HL-60 (cell line): ENCODE measurements around the gene N4BP2L2.

Experiments
- DNase-seq, 2 experiments: peaks; one replicate each; pipeline ENCODE4 v3.0.0-alpha.2; 2010 to 2020; ENCODE audit warnings: low read depth in 1 of 2, low spot score in 1 of 2
- H3K27ac ChIP-seq: fragments of 250-450 bp; sonication (Bioruptor Pico); replicated peaks from 2 replicates; pipeline ENCODE4 v1.5.1; 2020; ENCODE audit warnings: mild to moderate bottlenecking, moderate library complexity
- H3K27me3 ChIP-seq: fragments of 250-450 bp; sonication (Bioruptor Pico); 2 replicates; pipeline ENCODE4 v1.5.1; 2021; ENCODE audit warnings: mild to moderate bottlenecking, moderate library complexity; ENCODE audit not compliant: insufficient read depth, poor library complexity, severe bottlenecking
- H3K4me3 ChIP-seq: replicated peaks from 2 replicates; pipeline ENCODE4 v1.5.1; 2011; ENCODE audit warnings: mild to moderate bottlenecking, control low read depth, low read length; ENCODE audit not compliant: insufficient read depth
- CTCF ChIP-seq: IDR thresholded peaks from one replicate; pipeline ENCODE4 v1.5.1; 2011; ENCODE audit warnings: low read length, control low read depth, inconsistent platforms; ENCODE audit not compliant: insufficient read depth
- GABPA ChIP-seq: IDR thresholded peaks from 2 replicates; pipeline ENCODE4 v1.6.1; 2012; ENCODE audit warnings: low read depth
- POLR2AphosphoS5 ChIP-seq: IDR thresholded peaks from 2 replicates; pipeline ENCODE4 v1.6.1; 2012; ENCODE audit warnings: low read depth
- REST ChIP-seq: IDR thresholded peaks from 2 replicates; pipeline ENCODE4 v1.6.1; 2012; ENCODE audit warnings: low read depth; ENCODE audit not compliant: insufficient replicate concordance
- SPI1 ChIP-seq: IDR thresholded peaks from 2 replicates; pipeline ENCODE4 v1.6.1; 2012; ENCODE audit warnings: low read depth, mild to moderate bottlenecking, borderline replicate concordance

The N4BP2L2 gene

GRCh38 chr13:32535748-32536147 lies 2.8 kb downstream of the N4BP2L2 start:
- H3K4me3 ChIP-seq, result no peak overlapping the region
- DNase-seq, result no peak
- H3K27ac ChIP-seq, result no peak overlapping the region
- no peaks in the 10 kb centered on the region for H3K27me3 ChIP-seq
- TF ChIP-seq POLR2AphosphoS5, result no peak
- no peak for TF ChIP-seq GABPA
- TF ChIP-seq REST, result no peak
- no peak for TF ChIP-seq SPI1
- no peak for TF ChIP-seq CTCF

- no peaks in the 10 kb centered on the region for H3K27me3 ChIP-seq
- DNase-seq, result no peak
- no peak overlapping the region for H3K4me3 ChIP-seq
- no peak overlapping the region for H3K27ac ChIP-seq
- TF ChIP-seq GABPA (no peak), POLR2AphosphoS5 (no peak), CTCF (no peak), SPI1 (no peak)
These were observed 3.5 kb downstream of the N4BP2L2 start for GRCh38 chr13:32535115-32535514.

- H3K27ac ChIP-seq, result no peak overlapping the region
- H3K4me3 ChIP-seq, result no peak overlapping the region
- TF ChIP-seq POLR2AphosphoS5 (no peak), CTCF (no peak), GABPA (no peak), REST (no peak), SPI1 (no peak)
- H3K27me3 ChIP-seq, result no peaks in the 10 kb centered on the region
- DNase-seq, result no peak
These were observed 7.7 kb downstream of the N4BP2L2 start for GRCh38 chr13:32530841-32531253.

GRCh38 chr13:32528358-32528757 lies 10.2 kb downstream of the N4BP2L2 start:
- TF ChIP-seq REST (no peak), CTCF (no peak), POLR2AphosphoS5 (no peak), SPI1 (no peak), GABPA (no peak)
- no peak overlapping the region for H3K27ac ChIP-seq
- H3K4me3 ChIP-seq, result no peak overlapping the region
- no peak for DNase-seq
- H3K27me3 ChIP-seq, result no peaks in the 10 kb centered on the region
